Fibroblast of skin of left biceps (primary cell): Measurements from ENCODE around the gene TMEM244.
"Not testable (repeated sequence)": the region's sequence is repeated elsewhere in the genome, so short reads cannot be mapped to it uniquely, and the experiment has no call there.

Experiments
- DNase-seq, 2 experiments: peaks; one replicate each; pipeline ENCODE4 v3.0.0-alpha.2; 2013; ENCODE audit warnings: low read depth in 2 of 2

The TMEM244 gene

GRCh38 chr6:129860908-129861665 is at the start of gene TMEM244:
TSS of gene TMEM244 (minus strand) at chr6:129861315. CDS start at chr6:129861188, 127 bp downstream.
- peak; percentile 61 to 65 for DNase-seq

GRCh38 chr6:129908858-129909257 is 47.7 kb upstream of the TMEM244 start:
- no peak for DNase-seq

GRCh38 chr6:129908356-129908755 is 47.2 kb upstream of the TMEM244 start:
- no peak for DNase-seq

GRCh38 chr6:129906515-129907077 is 45.5 kb upstream of the TMEM244 start:
- DNase-seq, result no peak

- no peak for DNase-seq
These were observed 42.0 kb upstream of the TMEM244 start for GRCh38 chr6:129903082-129903481.

- DNase-seq, result no peak
These were observed 41.6 kb upstream of the TMEM244 start for GRCh38 chr6:129902681-129903080.

GRCh38 chr6:129901910-129902309 is 40.8 kb upstream of the TMEM244 start:
- DNase-seq, result no peak

- peak; percentile 43 to 48 for DNase-seq
These were observed 34.6 kb upstream of the TMEM244 start for GRCh38 chr6:129895692-129896091.

- DNase-seq, result peak; percentile 16 to 26
These were observed 33.8 kb upstream of the TMEM244 start for GRCh38 chr6:129894921-129895320.

GRCh38 chr6:129893640-129894039 is 32.5 kb upstream of the TMEM244 start:
- DNase-seq, result peak; percentile 25 to 29

- DNase-seq, result no peak
These were observed 29.6 kb upstream of the TMEM244 start for GRCh38 chr6:129890701-129891100.

GRCh38 chr6:129890164-129890563 is 29.0 kb upstream of the TMEM244 start:
- no peak for DNase-seq

- peak; percentile 58 to 60 for DNase-seq
These were observed 28.5 kb upstream of the TMEM244 start for GRCh38 chr6:129889580-129889979.

- no peak for DNase-seq
These were observed 25.5 kb upstream of the TMEM244 start for GRCh38 chr6:129886401-129887155.

- DNase-seq, result no peak
These were observed 23.1 kb upstream of the TMEM244 start for GRCh38 chr6:129884211-129884610.

GRCh38 chr6:129882510-129883023 is 21.5 kb upstream of the TMEM244 start:
- DNase-seq, result no peak

- DNase-seq, result not testable (repeated sequence)
These were observed 16.8 kb upstream of the TMEM244 start for GRCh38 chr6:129877894-129878293.

- DNase-seq, result no peak
These were observed 14.8 kb upstream of the TMEM244 start for GRCh38 chr6:129875610-129876520.

GRCh38 chr6:129874837-129875236 is 13.7 kb upstream of the TMEM244 start:
- no peak for DNase-seq

GRCh38 chr6:129872586-129872985 is 11.5 kb upstream of the TMEM244 start:
- no peak for DNase-seq

GRCh38 chr6:129871221-129871620 is 10.1 kb upstream of the TMEM244 start:
- DNase-seq, result no peak
